HG03575 (cell line): Measurements from ENCODE around the gene CCR7.

Experiments
- ATAC-seq: cut with Tn5 transposase; IDR thresholded peaks from one replicate; pipeline ENCODE4 v1.9.1; 2021; ENCODE audit not compliant: unreplicated experiment, insufficient number of reproducible peaks, low FRiP score; ENCODE audit errors: extremely low read depth

Gene CCR7

GRCh38 chr17:40564195-40564882 lies 933 bp downstream of the CCR7 start:
- ATAC-seq, result no peak

DNA sequence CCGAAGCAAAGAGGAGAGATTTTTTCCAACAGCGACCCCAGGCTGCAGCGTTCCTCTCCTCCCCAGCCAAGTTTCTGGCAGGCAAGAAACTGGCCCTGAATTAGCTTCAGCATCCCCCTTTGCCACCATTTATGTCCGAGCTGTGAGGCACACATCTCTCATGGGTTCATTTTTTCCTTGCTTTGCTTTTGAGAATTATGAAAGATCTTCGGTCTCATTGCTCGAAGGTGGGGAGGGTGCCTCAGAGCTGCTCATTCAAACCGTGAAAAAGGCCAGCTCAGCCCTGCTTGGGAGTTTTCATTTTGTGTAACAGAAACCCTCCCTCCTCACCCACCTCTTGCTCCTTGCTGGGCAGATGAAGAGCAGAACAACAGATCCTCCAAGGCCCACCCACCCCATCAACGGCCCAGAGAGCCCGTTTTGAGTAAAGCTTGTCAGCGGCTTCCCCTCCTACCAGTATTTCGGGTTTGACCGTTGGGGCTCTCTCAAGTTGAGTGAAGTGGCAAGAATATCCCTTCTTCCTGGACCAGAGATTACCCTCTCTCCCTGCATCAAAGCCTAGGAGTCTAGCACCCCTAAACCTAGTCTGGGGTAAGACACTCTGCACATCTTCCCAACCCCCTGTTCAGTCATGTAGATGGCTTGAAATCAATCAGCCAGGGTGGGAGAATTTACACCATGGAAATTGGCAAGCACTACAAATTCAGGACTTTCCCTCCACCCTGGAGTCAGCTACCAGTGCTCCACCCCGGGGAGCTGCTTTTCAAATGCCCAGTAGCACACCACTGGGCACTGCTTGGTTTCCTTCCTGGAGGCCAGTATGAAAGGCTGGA lies 1.8 kb downstream of the CCR7 start:
- no peak for ATAC-seq

- ATAC-seq, result no peak
These were observed 2.4 kb downstream of the CCR7 start for GRCh38 chr17:40562838-40563219.

DNA sequence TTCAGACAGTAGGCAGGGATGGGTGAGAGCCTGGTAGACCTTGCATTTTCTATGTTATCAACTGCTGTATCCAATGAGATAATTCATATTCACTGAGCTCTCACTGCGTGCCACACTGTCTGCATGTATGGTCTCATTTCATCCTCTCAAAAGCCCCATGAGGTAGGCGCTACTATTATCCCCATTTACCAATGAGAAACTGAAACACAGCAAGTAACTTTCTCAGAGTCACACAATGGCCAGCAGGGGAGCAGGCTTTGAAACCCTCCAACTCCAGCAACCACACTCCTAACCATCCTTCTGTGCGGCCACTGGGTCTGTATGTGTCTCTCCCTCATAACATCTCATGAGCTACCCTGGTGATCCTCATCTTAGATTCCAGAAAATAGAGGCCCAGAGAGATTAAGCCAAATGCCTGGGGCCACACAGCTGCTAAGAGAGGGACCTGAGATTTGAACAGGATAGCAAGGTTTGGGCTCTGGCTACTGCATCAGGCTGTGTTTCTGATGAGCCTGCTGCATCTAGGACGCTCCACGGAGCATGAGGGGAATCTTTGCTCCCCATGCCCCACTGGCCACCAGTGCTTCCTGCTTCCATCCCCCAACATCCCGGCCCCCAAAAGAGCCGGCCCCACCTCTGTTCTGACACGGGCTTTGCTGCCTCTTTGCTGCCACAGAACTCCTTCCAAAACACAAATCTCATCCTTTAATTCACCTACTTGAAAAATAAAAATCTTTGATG lies 3.2 kb downstream of the CCR7 start:
- no peak for ATAC-seq

GRCh38 chr17:40561294-40561870 lies 3.9 kb downstream of the CCR7 start:
- no peak for ATAC-seq

- ATAC-seq, result peak; percentile 32
These were observed 4.5 kb downstream of the CCR7 start for GRCh38 chr17:40560592-40561293.

DNA sequence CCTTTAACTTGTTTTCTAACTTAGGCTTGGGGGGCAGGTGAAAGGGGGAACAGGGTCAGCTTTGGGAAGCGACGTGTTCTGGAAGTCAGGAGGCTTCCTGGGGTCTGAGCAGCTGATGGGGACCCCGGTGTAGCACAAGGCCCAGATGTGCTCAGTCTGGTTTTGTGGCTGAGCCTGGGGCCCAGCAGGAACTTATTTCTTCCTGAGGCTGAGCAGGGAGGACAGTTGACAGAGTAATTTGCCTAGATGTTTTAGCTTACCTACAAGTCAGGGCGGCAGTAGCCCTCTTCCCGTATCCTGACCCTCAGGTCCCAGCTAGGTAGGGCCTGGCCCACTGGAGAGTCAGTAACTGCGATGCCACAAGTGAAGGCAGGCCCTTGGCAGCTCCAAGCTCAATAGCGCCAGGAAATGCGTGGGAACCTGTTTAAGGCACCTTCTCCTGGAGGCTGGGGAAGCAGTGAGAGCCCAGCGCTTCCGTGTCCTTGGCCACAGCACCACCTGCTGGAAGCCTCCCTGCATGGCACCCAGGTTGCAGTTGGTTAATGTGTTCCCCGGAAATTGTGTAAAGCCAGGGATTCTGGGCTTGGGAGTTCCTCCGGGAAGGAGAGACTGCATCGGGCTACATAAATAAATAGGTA lies 5.2 kb downstream of the CCR7 start:
- no peak for ATAC-seq

DNA sequence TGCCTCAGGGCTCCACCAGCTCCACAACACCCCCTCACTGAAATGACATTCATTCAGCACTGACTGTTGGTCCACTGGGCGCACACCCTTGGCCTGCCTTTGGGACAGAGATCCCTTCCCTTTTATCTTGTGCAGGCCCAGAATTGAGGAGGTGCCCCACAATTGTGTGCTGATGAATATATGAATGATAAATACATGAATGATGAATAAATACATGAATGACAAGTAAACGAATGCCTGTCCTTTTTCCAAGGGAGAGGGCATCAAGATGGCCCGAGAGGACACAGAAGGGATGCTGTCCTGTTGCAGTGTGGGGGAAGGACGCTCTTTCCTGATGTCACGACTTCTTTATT lies 5.7 kb downstream of the CCR7 start:
- no peak for ATAC-seq

DNA sequence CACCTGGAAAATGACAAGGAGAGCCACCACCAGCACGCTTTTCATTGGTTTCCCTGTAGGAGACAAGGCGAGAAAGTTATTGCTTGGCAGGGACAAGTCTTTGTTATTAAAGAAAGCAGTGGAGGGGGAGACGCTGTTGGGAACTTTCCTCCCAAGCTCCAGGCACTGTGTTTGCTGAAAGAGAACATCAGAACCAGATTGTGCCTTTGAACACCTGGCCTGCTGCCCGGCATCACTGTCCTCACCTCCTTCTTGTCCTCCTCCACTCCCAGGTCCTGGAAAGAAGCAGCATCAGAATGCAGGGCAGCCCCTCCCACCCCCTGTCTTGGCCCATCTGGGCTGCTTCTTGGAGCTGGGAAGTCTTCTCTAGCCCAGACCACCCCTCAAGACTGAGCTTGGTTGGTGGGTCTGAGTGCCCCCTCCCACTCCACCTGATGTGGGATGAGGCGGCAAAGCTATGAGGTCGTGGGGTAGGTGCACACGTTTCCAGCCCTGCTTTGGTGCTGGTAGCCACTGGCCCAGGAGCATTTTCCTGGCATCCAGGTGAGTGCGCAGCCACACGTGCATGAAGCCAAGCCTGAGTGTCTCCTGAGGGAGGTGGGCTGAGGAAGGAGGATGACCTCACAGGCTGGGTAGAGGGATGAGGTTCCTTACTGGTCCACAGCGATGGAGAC lies 6.2 kb downstream of the CCR7 start:
- ATAC-seq, result no peak

DNA sequence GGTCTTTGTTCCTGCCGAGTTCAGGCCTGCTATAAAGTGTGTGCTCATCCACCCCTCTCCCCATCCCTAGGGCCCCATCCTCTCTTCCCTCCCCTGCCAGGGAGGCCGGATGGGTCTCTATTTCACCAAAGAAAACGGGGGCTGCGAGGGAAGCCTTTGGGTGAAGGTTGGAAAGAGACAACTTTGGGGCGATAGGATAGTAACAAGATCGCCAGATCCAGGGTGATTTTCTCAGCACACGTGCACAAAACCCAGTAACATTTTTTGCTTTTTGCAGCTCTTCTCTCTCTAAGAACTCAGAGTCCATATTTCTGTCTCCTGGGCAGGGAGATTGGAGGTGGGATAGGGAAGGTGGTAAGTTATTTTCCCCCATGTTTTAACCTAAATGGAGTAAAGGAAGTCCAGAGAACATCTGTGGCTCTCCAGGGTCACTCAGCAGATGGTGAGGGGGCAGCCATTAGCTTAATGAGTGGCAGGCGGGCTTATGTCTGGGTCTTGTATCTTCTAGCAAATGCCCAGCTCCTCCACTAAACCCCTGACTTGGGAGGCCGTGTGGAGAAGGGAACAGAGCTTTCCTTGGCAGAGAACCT lies 6.9 kb downstream of the CCR7 start:
- no peak for ATAC-seq

DNA sequence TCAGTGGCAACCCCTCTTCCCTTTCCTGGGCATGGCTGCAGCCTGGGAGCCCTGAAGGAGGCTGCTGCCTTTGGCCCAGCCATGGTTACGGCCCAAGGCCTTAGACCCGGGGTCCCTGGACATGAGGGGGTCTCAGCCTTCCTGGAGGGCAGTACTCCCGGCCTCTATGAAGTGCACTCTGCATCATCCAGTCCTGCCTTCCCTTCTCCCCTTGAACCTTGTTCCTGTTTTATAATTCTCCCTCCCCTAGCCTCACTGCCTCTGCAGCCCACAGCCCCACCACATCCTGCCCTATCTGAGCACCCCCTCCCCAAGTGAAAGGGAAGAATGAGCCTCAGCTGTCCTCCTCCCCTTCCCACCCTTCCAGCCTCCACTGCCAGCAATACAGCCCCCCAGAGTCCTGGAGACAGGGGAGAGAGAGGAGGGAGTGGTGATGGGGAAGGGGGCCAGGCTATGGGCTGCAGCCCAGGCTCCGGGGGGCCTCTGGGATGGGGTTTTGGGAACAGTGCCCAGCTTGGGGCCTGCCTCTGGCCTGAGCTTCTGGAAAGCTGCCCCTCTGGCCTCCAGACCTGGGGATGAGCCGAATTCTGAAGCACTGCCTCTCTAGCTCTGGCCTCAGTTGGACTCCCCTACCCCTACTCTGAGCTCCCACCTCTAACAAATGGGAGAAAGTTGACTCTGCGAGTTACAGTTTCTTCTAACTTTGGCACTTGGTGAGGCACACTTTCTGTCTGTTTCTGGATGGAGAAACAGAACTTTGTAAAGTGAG lies 7.6 kb downstream of the CCR7 start:
- no peak for ATAC-seq

GRCh38 chr17:40556884-40557414 lies 8.3 kb downstream of the CCR7 start:
- ATAC-seq, result no peak

DNA sequence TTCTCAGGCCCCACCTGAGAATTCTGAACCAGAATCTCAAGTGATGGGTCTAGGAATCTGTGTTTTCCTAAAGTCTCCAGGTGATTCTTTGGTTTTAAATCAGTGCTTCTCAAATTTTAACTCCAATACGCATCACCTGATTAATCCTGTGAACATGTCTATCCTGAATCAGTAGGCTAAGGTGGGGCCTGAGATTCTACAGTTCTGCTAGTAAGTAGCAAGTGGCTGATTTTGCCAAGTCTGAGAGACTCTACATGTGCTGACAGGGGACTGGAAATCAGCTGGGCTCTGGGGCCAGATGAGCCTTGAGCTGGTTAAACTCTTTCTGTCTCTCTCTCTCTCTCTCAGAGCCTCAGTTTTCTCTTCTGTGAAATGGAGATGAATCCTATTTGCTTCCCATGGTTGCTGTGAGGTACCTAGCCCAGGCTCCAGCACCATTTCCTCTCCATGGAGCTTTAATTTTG lies 9.0 kb downstream of the CCR7 start:
- ATAC-seq, result no peak

GRCh38 chr17:40555296-40556190 lies 9.7 kb downstream of the CCR7 start:
- ATAC-seq, result no peak

GRCh38 chr17:40554646-40555295 lies 10.5 kb downstream of the CCR7 start:
- no peak for ATAC-seq
